ENCODE results near the gene GTF3C6.

GRCh38 chr6:110999634-111000270 is 41.2 kb downstream of the GTF3C6 start:
- TF ChIP-seq CTCF (IDR thresholded peaks at IDR 0.05), result no peak
- no peak for TF ChIP-seq POLR2AphosphoS5 (IDR thresholded peaks at IDR 0.05; ENCODE audit: low read depth, low read length)
- TF ChIP-seq TCF7L2 (IDR thresholded peaks at IDR 0.05; ENCODE audit: low read depth, low read length), result no peak
- TF ChIP-seq REST (IDR thresholded peaks at IDR 0.05; ENCODE audit: insufficient read depth in 1 of 2, low read depth in 2 of 2, low read length in 1 of 2), result no peak
- no peak for TF ChIP-seq SIN3A (IDR thresholded peaks at IDR 0.05; ENCODE audit: borderline replicate concordance, insufficient read depth, low read depth, low read length)

Data from Panc1 (cell line).